HUES64 (cell line): ENCODE measurements around the gene SEC31B.

ENCODE experiments used
- H3K27ac ChIP-seq: 2 replicates; pipeline ENCODE4 v1.7.0; 2013; ENCODE audit warnings: low read depth, low read length, inconsistent platforms
- H3K27me3 ChIP-seq: 2 replicates; pipeline ENCODE4 v1.6.1; 2013; ENCODE audit warnings: mild to moderate bottlenecking, low read length; ENCODE audit not compliant: insufficient read depth
- H3K36me3 ChIP-seq: 2 replicates; pipeline ENCODE4 v1.6.1; 2013; ENCODE audit warnings: mild to moderate bottlenecking, low read length; ENCODE audit not compliant: insufficient read depth
- H3K4me1 ChIP-seq: 2 replicates; pipeline ENCODE4 v1.6.1; 2013; ENCODE audit warnings: mild to moderate bottlenecking, low read length, moderate library complexity; ENCODE audit not compliant: insufficient read depth
- H3K4me3 ChIP-seq: 2 replicates; pipeline ENCODE4 v1.5.1; 2013; ENCODE audit warnings: mild to moderate bottlenecking, low read length, moderate library complexity
- H3K9ac ChIP-seq: 2 replicates; pipeline ENCODE4 v1.6.1; 2013; ENCODE audit warnings: mild to moderate bottlenecking, low read depth, low read length
- H3K9me3 ChIP-seq: 2 replicates; pipeline ENCODE4 v1.6.1; 2013; ENCODE audit warnings: low read depth, low read length; ENCODE audit not compliant: insufficient read depth
- WGBS: fragments of 150-250, 120-280 bp; methylation state at CpG from one replicate; pipeline ENCODE4 v1.1.7; 2013; ENCODE audit warnings: missing lambda C conversion rate; 5-methylcytosine and 5-hydroxymethylcytosine counted together

Gene SEC31B

DNA sequence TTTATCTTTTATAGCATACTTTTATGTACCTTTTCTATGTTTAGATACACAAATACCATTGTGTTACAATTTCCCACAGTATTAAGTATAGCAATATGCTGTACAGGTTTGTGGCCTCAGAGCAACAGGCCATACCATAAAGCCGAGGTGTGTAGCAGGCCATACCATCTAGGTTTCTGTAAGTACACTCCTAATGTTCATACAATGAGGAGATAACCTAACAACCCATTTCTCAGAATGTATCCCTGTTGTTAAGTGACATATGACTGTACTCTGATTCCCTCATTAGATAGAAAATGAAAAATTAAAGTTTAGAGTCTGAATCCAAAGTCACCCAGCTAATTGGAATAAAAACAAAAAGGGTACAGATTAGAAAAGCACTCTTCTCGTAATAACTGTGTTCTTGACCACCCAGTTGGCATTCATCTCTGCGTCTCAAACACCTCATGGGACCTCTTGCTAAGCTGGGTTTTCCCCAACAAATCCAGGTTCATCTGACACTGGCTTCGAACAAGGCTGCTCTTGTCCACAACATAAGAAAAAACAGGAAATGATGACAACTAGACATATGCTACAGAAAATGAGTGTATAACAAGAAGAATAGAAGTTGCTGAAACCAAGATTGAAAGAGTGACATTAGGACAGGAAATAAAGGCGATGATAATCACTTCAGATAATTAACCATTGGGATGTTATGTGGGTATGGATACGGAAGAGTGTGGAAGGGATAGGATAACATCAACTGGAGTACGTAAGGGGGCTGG lies 8.6 kb upstream of the SEC31B start:
- Histone ChIP-seq H3K4me1 (no peaks in the 10 kb centered on the region; the same call in 1 of the 2 replicates), H3K27me3 (no peaks in the 10 kb centered on the region), H3K27ac (no peak overlapping the region), H3K9ac (peak overlapping the region; percentile 73; the same call in 1 of the 2 replicates), H3K9me3 (peaks cover 3% of the 10 kb centered on the region; the same call in 1 of the 2 replicates), H3K36me3 (peaks cover 45% of the 10 kb centered on the region), H3K4me3 (peak overlapping the region; percentile 75)
- 94% methylated on average over 7 of the region's 7 CpGs for WGBS

GRCh38 chr10:100524638-100525037 lies 5.0 kb upstream of the SEC31B start:
- Histone ChIP-seq H3K27me3 (peaks cover 14% of the 10 kb centered on the region), H3K36me3 (peaks cover 48% of the 10 kb centered on the region), H3K9ac (no peak overlapping the region), H3K4me3 (no peak overlapping the region), H3K9me3 (no peaks in the 10 kb centered on the region), H3K4me1 (no peaks in the 10 kb centered on the region; the same call in 1 of the 2 replicates), H3K27ac (no peak overlapping the region)
- WGBS: 95% methylated on average over 2 of the region's 2 CpGs

- Histone ChIP-seq H3K4me1 (no peaks in the 10 kb centered on the region; the same call in 1 of the 2 replicates), H3K9ac (no peak overlapping the region), H3K36me3 (peaks cover 48% of the 10 kb centered on the region), H3K27me3 (peaks cover 18% of the 10 kb centered on the region), H3K9me3 (no peaks in the 10 kb centered on the region), H3K4me3 (no peak overlapping the region), H3K27ac (no peak overlapping the region)
- WGBS: 93% methylated on average over 6 of the region's 6 CpGs
Measured at GRCh38 chr10:100524206-100524605, 4.5 kb upstream of the SEC31B start.

GRCh38 chr10:100522945-100523344 lies 3.3 kb upstream of the SEC31B start:
- peaks cover 30% of the 10 kb centered on the region for H3K27me3 ChIP-seq
- no peaks in the 10 kb centered on the region for H3K9me3 ChIP-seq
- no peak overlapping the region for H3K4me3 ChIP-seq
- no peak overlapping the region for H3K9ac ChIP-seq
- H3K4me1 ChIP-seq: peaks cover 8% of the 10 kb centered on the region; the same call in 1 of the 2 replicates
- H3K36me3 ChIP-seq: peaks cover 42% of the 10 kb centered on the region
- 95% methylated on average over 9 of the region's 9 CpGs for WGBS
- no peak overlapping the region for H3K27ac ChIP-seq

DNA sequence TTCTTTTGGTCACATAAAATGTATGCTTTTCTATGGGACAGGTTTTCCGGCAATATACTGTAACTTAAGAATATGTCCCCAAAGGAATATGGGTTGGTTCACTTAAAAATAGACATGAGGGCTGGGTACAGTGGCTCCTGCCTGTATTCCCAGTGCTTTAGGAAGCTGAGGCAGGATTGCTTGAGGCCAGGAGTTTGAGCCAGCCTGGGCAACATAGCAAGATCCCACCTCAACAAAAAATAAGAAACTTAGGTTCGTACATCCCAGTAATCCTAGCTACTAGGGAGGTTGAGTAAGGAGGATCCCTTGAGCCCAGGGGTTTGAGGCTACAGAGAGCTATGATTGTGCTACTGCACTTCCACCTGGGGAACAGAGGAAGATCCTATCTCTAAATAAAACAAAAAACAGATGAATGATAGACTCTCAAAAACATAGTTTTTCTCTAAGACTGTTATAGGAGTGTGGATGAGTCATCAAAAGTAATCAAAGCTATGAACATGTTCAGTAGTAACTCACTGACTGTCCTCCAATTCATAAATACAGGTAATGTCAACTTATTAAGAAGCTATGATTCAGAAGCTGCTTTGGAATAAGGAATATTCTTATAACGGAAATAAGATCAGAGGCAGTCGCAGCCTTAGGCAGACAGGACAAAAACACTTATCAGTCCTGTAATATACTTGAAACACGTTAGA lies 2.6 kb upstream of the SEC31B start:
- no peak overlapping the region for H3K9ac ChIP-seq
- H3K4me1 ChIP-seq: peaks cover 8% of the 10 kb centered on the region; the same call in 1 of the 2 replicates
- H3K27ac ChIP-seq: no peak overlapping the region
- H3K9me3 ChIP-seq: no peaks in the 10 kb centered on the region
- WGBS: 100% methylated on average over 3 of the region's 5 CpGs
- H3K4me3 ChIP-seq: no peak overlapping the region
- peaks cover 42% of the 10 kb centered on the region for H3K36me3 ChIP-seq
- peaks cover 30% of the 10 kb centered on the region for H3K27me3 ChIP-seq

DNA sequence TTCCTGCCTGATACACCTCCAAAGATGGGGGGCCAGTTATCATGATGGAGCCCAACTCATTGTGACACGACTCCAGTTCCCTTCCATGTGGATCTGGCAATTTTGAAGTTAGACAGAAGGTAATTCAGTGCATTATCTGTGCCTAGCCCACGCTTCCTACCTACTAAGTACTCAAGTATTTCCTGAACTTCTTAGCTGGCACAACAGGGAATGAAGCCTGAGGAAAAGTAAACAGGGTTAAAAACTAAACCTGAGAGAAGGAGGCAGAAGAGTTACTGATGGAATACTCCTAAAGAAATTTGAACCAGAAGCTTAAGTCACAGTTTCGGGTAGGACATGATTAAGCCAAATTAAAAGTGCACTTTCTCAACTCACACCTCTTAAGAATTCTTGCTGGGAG lies 1.1 kb upstream of the SEC31B start:
- Histone ChIP-seq H3K36me3 (peaks cover 27% of the 10 kb centered on the region), H3K9me3 (no peaks in the 10 kb centered on the region), H3K4me1 (peaks cover 8% of the 10 kb centered on the region; the same call in 1 of the 2 replicates), H3K27ac (no peak overlapping the region), H3K9ac (no peak overlapping the region), H3K27me3 (peaks cover 30% of the 10 kb centered on the region), H3K4me3 (no peak overlapping the region)
- WGBS: 93% methylated on average over 3 of the region's 3 CpGs

DNA sequence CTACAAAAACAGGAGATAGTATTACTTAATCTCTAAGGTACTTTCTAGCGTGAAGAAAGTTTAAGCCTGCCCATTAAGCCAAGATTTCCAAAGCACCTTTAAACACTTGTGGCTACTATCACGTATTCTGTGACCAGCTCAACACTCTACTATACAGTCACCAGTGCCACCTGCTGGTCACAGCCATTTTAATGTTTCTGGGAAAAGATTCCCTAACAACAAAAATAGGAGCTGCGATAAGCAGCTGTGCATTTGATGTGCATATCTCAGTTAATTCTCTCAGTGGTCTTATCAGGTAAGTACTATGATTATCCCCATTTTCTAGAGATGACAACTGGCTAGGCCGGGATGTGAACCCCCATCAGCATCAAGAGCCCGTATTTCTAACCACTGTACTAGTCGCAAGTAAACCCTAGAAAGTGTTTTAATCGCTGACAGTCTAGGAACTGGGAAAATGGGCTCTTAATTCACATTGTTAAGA lies 860 bp downstream of the SEC31B start:
- peak overlapping the region; percentile 57 for H3K4me3 ChIP-seq
- H3K27me3 ChIP-seq: peaks cover 30% of the 10 kb centered on the region
- H3K4me1 ChIP-seq: peaks cover 8% of the 10 kb centered on the region; the same call in 1 of the 2 replicates
- WGBS: 14% methylated on average over 7 of the region's 7 CpGs
- H3K9me3 ChIP-seq: no peaks in the 10 kb centered on the region
- H3K36me3 ChIP-seq: peaks cover 7% of the 10 kb centered on the region
- no peak overlapping the region for H3K27ac ChIP-seq
- H3K9ac ChIP-seq: no peak overlapping the region

GRCh38 chr10:100516847-100517246 lies 2.8 kb downstream of the SEC31B start:
- 76% methylated on average over 2 of the region's 2 CpGs for WGBS
- H3K9ac ChIP-seq: no peak overlapping the region

DNA sequence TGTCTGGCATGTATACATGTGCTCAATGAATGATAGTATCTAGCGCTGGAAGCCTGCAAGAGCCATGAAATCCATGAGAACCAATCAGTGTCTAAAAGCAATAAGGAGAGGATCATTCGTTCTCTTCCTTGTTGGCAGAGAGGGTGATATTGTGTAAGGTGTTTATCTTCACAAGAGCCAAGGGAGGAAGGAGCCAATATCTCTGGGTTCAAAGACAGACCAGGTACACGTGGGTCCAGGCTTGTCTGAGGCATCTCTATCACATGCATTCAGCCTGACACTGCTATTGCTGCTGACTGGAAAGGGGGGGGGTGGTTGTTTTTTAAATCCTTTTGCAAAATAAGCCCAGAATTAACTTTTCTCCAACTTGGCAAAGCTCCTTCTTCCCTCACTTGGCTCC lies 4.0 kb downstream of the SEC31B start:
- peaks cover 8% of the 10 kb centered on the region; the same call in 1 of the 2 replicates for H3K4me1 ChIP-seq
- H3K27ac ChIP-seq: no peak overlapping the region
- no peak overlapping the region for H3K4me3 ChIP-seq
- no peaks in the 10 kb centered on the region for H3K36me3 ChIP-seq
- peaks cover 26% of the 10 kb centered on the region for H3K27me3 ChIP-seq
- no peaks in the 10 kb centered on the region for H3K9me3 ChIP-seq
- no peak overlapping the region for H3K9ac ChIP-seq
- WGBS: 95% methylated on average over 3 of the region's 3 CpGs

More at GRCh38 chr10:100516847-100517246, 2.8 kb downstream of the SEC31B start:
- no peak overlapping the region for H3K4me3 ChIP-seq
- H3K27me3 ChIP-seq: peaks cover 30% of the 10 kb centered on the region
- no peaks in the 10 kb centered on the region for H3K36me3 ChIP-seq
- H3K27ac ChIP-seq: no peak overlapping the region
- peaks cover 8% of the 10 kb centered on the region; the same call in 1 of the 2 replicates for H3K4me1 ChIP-seq
- no peaks in the 10 kb centered on the region for H3K9me3 ChIP-seq

GRCh38 chr10:100510533-100511308 lies 8.9 kb downstream of the SEC31B start:
- 88% methylated on average over 7 of the region's 7 CpGs for WGBS
- Histone ChIP-seq H3K9ac (no peak overlapping the region), H3K27ac (no peak overlapping the region), H3K27me3 (no peaks in the 10 kb centered on the region; the same call in 1 of the 2 replicates), H3K4me1 (no peaks in the 10 kb centered on the region), H3K36me3 (no peaks in the 10 kb centered on the region), H3K9me3 (no peaks in the 10 kb centered on the region), H3K4me3 (no peak overlapping the region)
